Fibroblast of lung (primary cell): ENCODE measurements around the gene RNF39.

Experiments
- EZH2 ChIP-seq: IDR thresholded peaks from 2 replicates; pipeline ENCODE4 v1.5.1; 2012; ENCODE audit warnings: low read length, control low read depth, mild to moderate bottlenecking; ENCODE audit errors: missing control alignments
- TF ChIP-seq, protein P1 (sequence below), 2 donors: IDR thresholded peaks in 1 of 2; conservative IDR thresholded peaks in 1 of 2; 1 replicate in 1 of 2; 2 replicates in 1 of 2; pipeline ENCODE4 v1.5.1; 2011 to 2012; ENCODE audit warnings: low read length in 2 of 2, control low read depth in 1 of 2, inconsistent platforms in 1 of 2, low read depth in 1 of 2, mild to moderate bottlenecking in 1 of 2

GRCh38 chr6:30061092-30061857 is 14.3 kb downstream of the RNF39 start, which contains the start of gene POLR1H:
- TF ChIP-seq, protein P1, sequence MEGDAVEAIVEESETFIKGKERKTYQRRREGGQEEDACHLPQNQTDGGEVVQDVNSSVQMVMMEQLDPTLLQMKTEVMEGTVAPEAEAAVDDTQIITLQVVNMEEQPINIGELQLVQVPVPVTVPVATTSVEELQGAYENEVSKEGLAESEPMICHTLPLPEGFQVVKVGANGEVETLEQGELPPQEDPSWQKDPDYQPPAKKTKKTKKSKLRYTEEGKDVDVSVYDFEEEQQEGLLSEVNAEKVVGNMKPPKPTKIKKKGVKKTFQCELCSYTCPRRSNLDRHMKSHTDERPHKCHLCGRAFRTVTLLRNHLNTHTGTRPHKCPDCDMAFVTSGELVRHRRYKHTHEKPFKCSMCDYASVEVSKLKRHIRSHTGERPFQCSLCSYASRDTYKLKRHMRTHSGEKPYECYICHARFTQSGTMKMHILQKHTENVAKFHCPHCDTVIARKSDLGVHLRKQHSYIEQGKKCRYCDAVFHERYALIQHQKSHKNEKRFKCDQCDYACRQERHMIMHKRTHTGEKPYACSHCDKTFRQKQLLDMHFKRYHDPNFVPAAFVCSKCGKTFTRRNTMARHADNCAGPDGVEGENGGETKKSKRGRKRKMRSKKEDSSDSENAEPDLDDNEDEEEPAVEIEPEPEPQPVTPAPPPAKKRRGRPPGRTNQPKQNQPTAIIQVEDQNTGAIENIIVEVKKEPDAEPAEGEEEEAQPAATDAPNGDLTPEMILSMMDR (conservative IDR thresholded peaks at IDR 0.05 in 1 of 2, IDR thresholded peaks at IDR 0.05 in 1 of 2; ENCODE audit: low read depth in 1 of 2, low read length in 2 of 2): no peak
- TF ChIP-seq EZH2: no peak
